Glomerular endothelial cell (primary cell): ENCODE results near the gene ZNF136. TPM values are rescaled to one million over a fixed set of nuclear protein-coding genes. Genes with fewer than 3 reads are reported as not detected.

Source experiments
- DNase-seq: peaks from one replicate; pipeline ENCODE4 v3.0.0-alpha.2; 2011; ENCODE audit warnings: low read depth, low spot score; ENCODE audit errors: extremely low read depth
- total RNA-seq: library from RNA; depleted of rRNA; stranded (reverse); fragments of >200 nt; gene quantifications from 2 replicates; pipeline ENCODE4 v1.2.3, GENCODE V29; 2015

Gene ZNF136
- 3.9 and 4.6 TPM in 2 replicates for total RNA-seq

GRCh38 chr19:12162882-12163806, at the start of gene ZNF136:
TSS of gene ZNF136 (plus strand) at chr19:12163096. CDS start at chr19:12163204, 108 bp downstream.
- DNase-seq: peak; percentile 95

DNA sequence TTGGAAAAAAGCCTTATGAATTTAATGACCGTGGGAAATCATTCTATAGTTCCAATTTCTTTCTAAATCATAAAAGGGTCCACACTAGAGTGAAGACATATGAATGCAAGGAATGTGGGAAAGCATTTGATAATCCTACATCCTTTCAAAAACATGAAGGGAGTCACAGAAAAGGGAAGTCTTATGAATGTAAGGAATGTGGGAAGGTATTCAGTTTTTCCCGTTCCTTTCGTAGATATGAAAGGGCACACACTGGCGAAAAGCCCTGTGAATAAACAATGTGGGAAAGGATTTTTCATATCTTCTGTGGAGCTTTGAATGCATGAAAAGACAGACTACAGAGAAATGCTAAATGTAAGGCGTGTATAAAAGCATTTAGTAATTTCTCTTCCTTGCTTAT, 49.8 kb upstream of the ZNF136 start:
- no peak for DNase-seq

DNA sequence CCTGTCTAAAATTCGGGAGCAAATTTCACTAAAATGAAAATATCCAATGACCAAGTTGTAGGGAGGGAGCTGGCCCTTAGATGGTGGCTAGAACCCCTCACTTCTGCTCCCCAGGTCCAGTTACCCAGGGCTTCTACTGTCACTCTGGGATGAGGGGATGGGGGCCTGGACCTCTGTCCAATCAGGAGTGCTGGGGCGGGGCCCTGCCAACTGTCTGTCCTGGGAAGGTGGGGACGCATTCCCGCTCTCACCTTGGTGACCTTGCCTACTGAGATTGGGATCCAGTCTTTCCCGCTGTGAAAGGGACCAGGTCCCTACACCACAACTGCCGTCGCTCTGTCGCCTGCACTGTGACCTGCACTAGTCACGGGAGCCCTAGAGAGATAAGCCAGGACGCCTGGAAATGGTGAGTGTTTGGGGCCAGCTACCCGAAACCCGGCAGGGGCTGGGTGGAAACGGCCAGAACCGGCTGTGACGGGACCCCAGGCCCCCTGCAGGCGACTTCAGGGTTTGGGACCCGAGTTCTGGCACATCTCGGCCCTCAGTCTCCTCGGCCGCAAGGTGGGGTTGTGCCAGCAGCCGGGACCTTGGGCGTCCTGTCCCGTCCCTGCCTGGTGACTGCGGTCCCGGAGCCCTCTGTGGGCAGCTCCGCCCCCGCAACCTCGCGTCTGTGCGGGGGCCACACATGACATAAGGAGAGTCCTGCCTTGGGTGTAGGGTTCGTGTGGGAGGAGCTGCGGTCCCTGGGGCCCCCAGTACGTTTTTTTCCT, 45.5 kb upstream of the ZNF136 start:
- DNase-seq: no peak

DNA sequence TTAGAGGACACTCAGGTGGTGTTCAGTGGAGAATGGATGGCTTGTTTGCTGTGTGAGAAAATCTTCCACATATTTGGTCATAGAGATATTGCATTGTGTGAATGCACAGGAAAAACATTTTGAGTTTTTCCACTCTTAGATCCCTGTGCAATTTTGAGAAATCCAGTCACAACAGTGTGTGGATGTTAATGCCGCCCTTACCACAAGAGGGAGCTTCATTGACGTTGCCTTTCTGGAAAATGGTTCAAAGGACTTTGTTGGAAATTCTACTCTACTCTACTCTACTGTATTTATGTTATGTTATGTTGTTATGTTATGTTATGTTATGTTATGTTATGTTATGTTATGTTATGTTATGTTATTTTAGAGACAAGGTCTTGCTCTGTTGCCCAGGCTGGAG, 36.2 kb upstream of the ZNF136 start:
- DNase-seq: no peak

DNA sequence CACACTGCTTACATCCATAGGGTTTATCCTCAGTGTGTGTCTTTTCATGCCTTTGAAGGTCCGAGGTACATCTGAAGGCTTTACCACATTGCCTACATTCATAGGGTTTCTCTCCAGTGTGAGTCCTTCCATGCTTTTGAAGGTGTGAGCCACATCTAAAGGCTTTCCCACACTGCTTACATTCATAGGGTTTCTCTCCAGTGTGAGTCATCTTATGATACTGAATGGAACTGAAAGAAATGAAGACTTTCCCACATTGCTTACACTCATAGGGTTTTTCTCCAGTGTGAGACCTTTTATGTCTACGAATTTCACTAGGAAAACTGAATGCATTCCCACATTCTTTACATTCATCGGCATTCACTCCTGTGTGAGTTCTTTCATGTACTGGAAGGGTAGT, 29.8 kb upstream of the ZNF136 start:
- no peak for DNase-seq

- DNase-seq: no peak
These were observed 25.5 kb upstream of the ZNF136 start for GRCh38 chr19:12137221-12137940.

- no peak for DNase-seq
These were observed 23.6 kb upstream of the ZNF136 start for GRCh38 chr19:12139269-12139668.

- no peak for DNase-seq
These were observed 22.9 kb upstream of the ZNF136 start, which contains the start of gene ZNF20 for GRCh38 chr19:12139885-12140544. TSS of gene ZNF20 (minus strand) at chr19:12140350. CDS start at chr19:12140182, 168 bp downstream.

- no peak for DNase-seq
These were observed 22.1 kb upstream of the ZNF136 start for GRCh38 chr19:12140545-12141404.

GRCh38 chr19:12141405-12141736, 21.5 kb upstream of the ZNF136 start:
- DNase-seq: no peak

GRCh38 chr19:12145348-12145747, 17.5 kb upstream of the ZNF136 start:
- DNase-seq: no peak

- no peak for DNase-seq
These were observed 7.5 kb upstream of the ZNF136 start for GRCh38 chr19:12155324-12155860.

GRCh38 chr19:12156223-12157058, 6.5 kb upstream of the ZNF136 start, which contains the start of gene ZNF625:
TSS of gene ZNF625 (minus strand) at chr19:12156734. CDS start at chr19:12156558, 176 bp downstream.
- no peak for DNase-seq

DNA sequence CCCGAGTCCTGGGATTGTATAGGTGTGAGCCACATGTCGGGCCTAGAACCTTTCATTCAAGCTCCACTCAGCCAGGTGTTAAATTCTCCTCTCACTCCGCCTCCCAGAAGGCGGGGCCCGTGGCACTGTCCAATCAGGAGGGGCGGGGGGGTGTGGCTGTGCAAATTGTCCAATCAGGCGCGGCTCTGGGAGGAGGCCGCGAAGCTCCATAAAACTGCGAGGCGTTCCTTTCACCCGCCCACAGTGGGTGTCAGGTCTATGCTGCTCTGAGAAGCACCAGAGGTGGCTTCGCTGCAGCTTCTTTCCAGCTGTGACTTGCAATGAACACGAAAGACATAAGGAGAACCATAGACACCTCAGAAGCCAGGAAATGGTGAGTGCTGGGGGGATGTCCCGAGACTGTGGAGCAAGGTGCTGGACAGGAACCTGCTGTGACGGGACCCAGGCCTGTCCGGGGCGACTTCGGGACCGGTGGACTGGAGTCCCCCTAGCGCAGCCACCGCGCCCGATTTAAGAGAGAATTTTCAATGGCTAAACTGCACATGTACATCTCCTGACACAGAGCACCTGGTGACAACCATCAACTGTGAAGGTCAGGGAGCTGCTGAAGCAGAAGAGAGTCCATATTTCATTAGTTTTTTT, 3.0 kb upstream of the ZNF136 start:
- no peak for DNase-seq

DNA sequence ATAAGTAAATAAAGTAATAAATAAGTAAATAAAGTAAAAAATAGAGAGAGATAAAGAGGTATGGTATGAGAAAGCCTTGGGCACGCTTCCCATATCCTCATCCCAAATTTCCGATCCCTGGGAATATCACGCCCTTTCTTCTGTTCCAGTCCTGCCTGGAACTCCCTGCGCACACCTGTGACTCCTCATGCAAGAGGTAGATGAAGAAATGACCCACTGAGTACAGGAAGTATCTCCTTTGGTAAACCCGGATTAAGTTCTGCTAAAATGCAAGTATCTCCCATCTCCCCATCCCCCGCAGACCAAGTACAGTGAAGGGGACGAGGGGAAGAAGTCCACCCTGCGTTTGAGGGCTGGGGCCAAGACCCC, 399 bp upstream of the ZNF136 start:
- DNase-seq: no peak

DNA sequence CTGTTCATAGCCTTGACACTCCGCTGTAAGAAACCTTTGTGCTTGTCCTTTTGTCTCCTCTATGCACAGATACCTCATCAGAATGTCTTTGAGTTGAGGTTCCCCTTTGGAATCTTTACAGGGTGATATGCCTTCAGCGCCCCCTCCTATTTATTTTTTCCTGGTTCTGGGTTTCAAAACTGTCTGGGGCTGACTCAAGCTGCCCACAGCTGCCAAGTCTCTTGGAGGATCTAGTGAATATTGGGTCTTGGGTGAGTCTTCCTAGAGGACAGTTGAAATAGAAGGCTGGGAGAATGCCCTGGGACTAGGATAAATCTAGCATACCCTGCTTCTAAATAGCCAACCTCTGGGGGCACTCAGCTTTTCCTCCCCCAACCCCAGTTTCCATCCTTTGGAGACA, 930 bp downstream of the ZNF136 start:
- no peak for DNase-seq

DNA sequence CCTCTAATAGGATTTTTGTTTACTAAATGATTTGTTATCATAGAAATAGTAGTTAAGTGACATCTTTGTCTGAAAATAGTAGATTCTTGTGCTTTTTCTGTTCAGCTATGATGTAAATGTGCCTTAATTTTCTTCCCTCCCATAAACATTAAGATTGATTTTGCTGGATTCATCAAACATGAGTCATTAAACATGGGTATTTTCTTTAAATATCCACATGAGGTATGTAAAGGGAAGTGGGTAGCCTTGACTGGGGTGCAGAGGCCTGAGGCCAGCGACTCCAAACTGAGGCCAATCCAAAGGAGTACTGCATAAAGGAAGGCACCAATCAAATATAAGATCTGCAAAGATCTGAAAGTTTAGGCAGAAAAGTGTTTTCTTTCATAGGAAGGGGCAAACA, 3.7 kb downstream of the ZNF136 start:
- no peak for DNase-seq

- no peak for DNase-seq
These were observed 17.5 kb downstream of the ZNF136 start for GRCh38 chr19:12180377-12180776.
